Pancreas (tissue), 10 donors: ENCODE data around the gene PTGR2. TPM values are rescaled to one million over a fixed set of nuclear protein-coding genes. Genes with fewer than 3 reads are reported as not detected.
"Not testable (repeated sequence)": the region's sequence is repeated elsewhere in the genome, so short reads cannot be mapped to it uniquely, and the experiment has no call there.

ENCODE experiments used
- ATAC-seq, 4 donors: fragments of 200-7000 bp; cut with Tn5 transposase; one replicate each; pipeline versions ENCODE4 v1.8.0 to v1.9.1; 2020; ENCODE audit warnings: mild to moderate bottlenecking in 4 of 4, moderate library complexity in 4 of 4
- DNase-seq, 6 donors: peaks; one replicate each; pipeline ENCODE4 v3.0.0-alpha.2; 2020
- FAIRE-seq: peaks from 2 replicates; lab custom pipeline; 2012; peaks lifted over from hg19 to GRCh38; lab: Jason Lieb, UNC
- H3K27ac ChIP-seq, 4 donors: fragments of 200-600 bp; sonication (generic); 1 replicate in 3 of 4; 2 replicates in 1 of 4; pipeline versions ENCODE4 v1.5.0 to v1.8.0; 2020
- H3K27me3 ChIP-seq, 4 donors: fragments of 200-600 bp; one replicate each; pipeline ENCODE4 v1.8.0; 2021
- H3K36me3 ChIP-seq, 3 donors: fragments of 200-600 bp; sonication (generic) in 1 of 3; one replicate each; pipeline versions ENCODE4 v1.5.0 to v1.8.0; 2020 to 2021
- H3K4me1 ChIP-seq, 3 donors: fragments of 200-600 bp; one replicate each; pipeline ENCODE4 v1.8.0; 2021
- H3K4me3 ChIP-seq, 4 donors: fragments of 200-600 bp; sonication (generic) in 2 of 4; one replicate each; pipeline versions ENCODE4 v1.5.0 to v1.8.0; 2020 to 2021
- H3K9me3 ChIP-seq, 4 donors: fragments of 200-600 bp; one replicate each; pipeline ENCODE4 v1.8.0; 2021
- WGBS, 2 donors: extraction: QIAGEN DNeasy Blood & Tissue Kit; methylation state at CpG; one replicate each; pipeline ENCODE4 v1.1.7; 2013; 5-methylcytosine and 5-hydroxymethylcytosine counted together
- intact Hi-C, 3 donors: fragments of 100-400 bp; cut with DNase I; formaldehyde crosslinking; loops; one replicate each; pipeline versions ENCODE4 v1.11.1 to v1.14.2; 2022
- polyA plus RNA-seq, 2 donors: library from polyadenylated mRNA; stranded (reverse); fragments of 200-250 nt; gene quantifications; one replicate each; pipeline ENCODE4 v1.2.3, GENCODE V29; 2013
- total RNA-seq, 6 donors: library from RNA; stranded (reverse); fragmentation: NEBNext Ultra II Directional in 4 of 6; extraction: Animal tissue kit (Norgen Biotek cat#: 25700) in 4 of 6; gene quantifications; one replicate each; pipeline versions ENCODE4 v1.2.1 to v1.2.4, GENCODE V29; 2021 to 2023
- TF ChIP-seq, protein P1 (sequence below), 4 donors: fragments of 200-600 bp; sonication (generic) in 3 of 4; IDR thresholded peaks; one replicate each; pipeline versions ENCODE4 v1.5.0 to v1.8.0; 2021; ENCODE audit warnings: antibody characterized with exemption in 4 of 4
- donor health status: healthy with polysubstance abuse.
- donor health status: DM: no; HTN: no; CAD: no; lungs with moderate emphysema.
- donor health status: DM: no; HTN: no; CAD: no.
- donor health status: control.
- donor health status: control.
- donor health status: Bipolar disorder and iron deficiency.
- donor health status: DM: yes; HTN: yes; CAD: no.
- donor health status: DM: no; HTN: no; CAD: no.
- donor health status: DM: no; HTN: no; CAD: no.
- donor health status: DM: yes; HTN: yes; CAD: no.

PTGR2 gene
- total and polyA plus RNA-seq, 8 donors: 3.5 to 7.2 (median 5.2) TPM

GRCh38 chr14:73896521-73896920 is 44.9 kb downstream of the PTGR2 start:
- Histone ChIP-seq H3K27ac (no peak overlapping the region), H3K4me1 (no peaks in the 10 kb centered on the region), H3K27me3 (no peaks in the 10 kb centered on the region), H3K9me3 (no peaks in the 10 kb centered on the region), H3K36me3 (peaks cover 0 to 57% (median 31%) of the 10 kb centered on the region in 3 donors), H3K4me3 (no peak overlapping the region)
- FAIRE-seq: no peak
- TF ChIP-seq, protein P1, sequence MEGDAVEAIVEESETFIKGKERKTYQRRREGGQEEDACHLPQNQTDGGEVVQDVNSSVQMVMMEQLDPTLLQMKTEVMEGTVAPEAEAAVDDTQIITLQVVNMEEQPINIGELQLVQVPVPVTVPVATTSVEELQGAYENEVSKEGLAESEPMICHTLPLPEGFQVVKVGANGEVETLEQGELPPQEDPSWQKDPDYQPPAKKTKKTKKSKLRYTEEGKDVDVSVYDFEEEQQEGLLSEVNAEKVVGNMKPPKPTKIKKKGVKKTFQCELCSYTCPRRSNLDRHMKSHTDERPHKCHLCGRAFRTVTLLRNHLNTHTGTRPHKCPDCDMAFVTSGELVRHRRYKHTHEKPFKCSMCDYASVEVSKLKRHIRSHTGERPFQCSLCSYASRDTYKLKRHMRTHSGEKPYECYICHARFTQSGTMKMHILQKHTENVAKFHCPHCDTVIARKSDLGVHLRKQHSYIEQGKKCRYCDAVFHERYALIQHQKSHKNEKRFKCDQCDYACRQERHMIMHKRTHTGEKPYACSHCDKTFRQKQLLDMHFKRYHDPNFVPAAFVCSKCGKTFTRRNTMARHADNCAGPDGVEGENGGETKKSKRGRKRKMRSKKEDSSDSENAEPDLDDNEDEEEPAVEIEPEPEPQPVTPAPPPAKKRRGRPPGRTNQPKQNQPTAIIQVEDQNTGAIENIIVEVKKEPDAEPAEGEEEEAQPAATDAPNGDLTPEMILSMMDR (IDR thresholded peaks at IDR 0.05): no peak
- WGBS, 2 donors: 84 to 94% methylated on average over 1 of the region's 1 CpG
- intact Hi-C loops: no loop called here
- no peak for ATAC-seq
- no peak for DNase-seq

DNA sequence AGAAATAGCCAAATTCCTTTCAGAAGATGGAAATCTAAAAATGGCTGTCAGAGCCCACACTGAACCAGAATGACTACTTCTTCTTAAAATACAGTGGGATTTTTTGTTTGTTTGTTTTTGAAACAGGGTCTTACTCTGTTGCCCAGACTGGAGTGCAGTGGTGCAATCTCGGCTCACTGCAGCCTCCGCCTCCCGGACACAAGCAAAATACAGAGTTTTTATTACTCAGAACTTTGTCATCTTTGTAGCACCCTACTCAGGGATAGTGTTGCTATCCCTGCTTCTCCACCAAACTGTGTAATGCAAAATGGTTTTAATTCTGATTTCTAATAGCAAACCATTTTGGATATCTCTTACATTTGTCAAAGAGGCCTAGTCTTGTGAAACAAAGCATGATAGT is 51.4 kb downstream of the PTGR2 start:
- H3K4me1 ChIP-seq: no peaks in the 10 kb centered on the region
- peaks cover 4 to 47% (median 11%) of the 10 kb centered on the region in 3 donors for H3K36me3 ChIP-seq
- 75 to 80% methylated on average over 3 of the region's 3 CpGs for WGBS, 2 donors
- no peak for ATAC-seq
- H3K27ac ChIP-seq: no peak overlapping the region
- H3K27me3 ChIP-seq: no peaks in the 10 kb centered on the region
- TF ChIP-seq, protein P1 (IDR thresholded peaks at IDR 0.05): no peak
- H3K4me3 ChIP-seq: no peak overlapping the region
- DNase-seq: no peak
- no peak for FAIRE-seq
- H3K9me3 ChIP-seq: no peaks in the 10 kb centered on the region
- intact Hi-C loops: no loop called here

DNA sequence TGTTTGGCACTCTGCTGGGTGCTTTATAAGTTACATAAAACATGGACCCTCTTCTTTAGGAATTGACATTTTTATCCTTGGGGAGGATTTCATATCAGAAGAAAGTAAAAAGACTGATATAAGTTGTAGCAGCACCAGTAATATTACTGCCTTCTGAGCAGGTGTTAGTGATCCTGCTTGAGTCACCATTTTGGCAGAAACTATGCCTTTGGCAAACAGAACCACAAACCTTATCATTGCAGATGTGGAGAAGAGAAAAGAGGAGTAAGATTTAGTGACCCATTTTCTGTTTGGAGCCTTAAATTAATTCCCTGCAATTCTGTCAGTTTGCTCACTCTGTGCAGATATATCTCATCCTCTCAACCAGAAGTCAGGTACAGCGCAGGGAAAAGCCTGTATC is 58.0 kb downstream of the PTGR2 start:
- FAIRE-seq (no peak), DNase-seq (no peak), ATAC-seq (peak in 1 of 4 donors; percentile 42)
- Histone ChIP-seq H3K27ac (no peak overlapping the region), H3K9me3 (no peaks in the 10 kb centered on the region), H3K4me3 (no peak overlapping the region), H3K27me3 (no peaks in the 10 kb centered on the region), H3K4me1 (peaks cover 0 to 5% (median 0%) of the 10 kb centered on the region in 3 donors), H3K36me3 (peaks cover 4 to 24% (median 16%) of the 10 kb centered on the region in 3 donors)
- 98 to 99% methylated on average over 1 of the region's 1 CpG for WGBS, 2 donors
- intact Hi-C loops: no loop called here
- TF ChIP-seq, protein P1 (IDR thresholded peaks at IDR 0.05): no peak

GRCh38 chr14:73913256-73913655 is 61.6 kb downstream of the PTGR2 start:
- no peak for FAIRE-seq
- intact Hi-C loops: no loop called here
- Histone ChIP-seq H3K4me1 (peaks cover 0 to 5% (median 0%) of the 10 kb centered on the region in 3 donors), H3K9me3 (no peaks in the 10 kb centered on the region), H3K36me3 (peaks cover 0 to 15% (median 5%) of the 10 kb centered on the region in 3 donors), H3K27me3 (no peaks in the 10 kb centered on the region), H3K4me3 (no peak overlapping the region), H3K27ac (no peak overlapping the region)
- no peak for ATAC-seq
- TF ChIP-seq, protein P1 (IDR thresholded peaks at IDR 0.05): no peak
- no peak for DNase-seq
- 52 to 61% methylated on average over 3 of the region's 3 CpGs for WGBS, 2 donors

DNA sequence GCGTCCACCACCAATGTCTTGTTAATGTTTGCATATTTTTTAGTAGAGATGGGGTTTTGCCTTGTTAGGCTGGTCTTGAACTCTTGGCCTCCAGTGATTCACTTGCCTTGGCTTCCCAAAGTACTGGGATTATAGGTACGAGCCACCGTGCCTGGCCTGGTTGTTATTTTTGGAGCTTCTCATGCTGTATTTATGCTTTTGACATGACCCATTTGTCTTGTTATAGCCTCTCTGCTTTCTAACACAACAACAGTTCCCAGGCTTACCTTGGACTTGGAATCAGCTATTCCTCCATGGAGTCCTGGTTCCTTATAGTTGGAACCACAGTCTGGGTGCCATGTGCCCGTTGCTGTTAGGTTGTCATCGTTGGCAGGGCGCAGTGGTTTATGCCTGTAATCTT is 64.7 kb downstream of the PTGR2 start:
- DNase-seq (no peak), ATAC-seq (no peak), FAIRE-seq (no peak)
- Histone ChIP-seq H3K27ac (no peak overlapping the region), H3K27me3 (no peaks in the 10 kb centered on the region), H3K4me1 (peaks cover 0 to 5% (median 0%) of the 10 kb centered on the region in 3 donors), H3K4me3 (no peak overlapping the region), H3K9me3 (no peaks in the 10 kb centered on the region), H3K36me3 (peaks cover 0 to 11% (median 3%) of the 10 kb centered on the region in 3 donors)
- WGBS, 2 donors: 92 to 98% methylated on average over 6 of the region's 6 CpGs
- TF ChIP-seq, protein P1 (IDR thresholded peaks at IDR 0.05): no peak
- intact Hi-C loops: no loop called here

- 95% methylated on average over 2 of the region's 2 CpGs for WGBS, 2 donors
- H3K27ac ChIP-seq, DNase-seq, H3K4me1 ChIP-seq, H3K27me3 ChIP-seq, FAIRE-seq, H3K4me3 ChIP-seq, ATAC-seq, H3K9me3 ChIP-seq, intact Hi-C loops: not testable (repeated sequence)
- peaks cover 12 to 41% (median 15%) of the 10 kb centered on the region in 3 donors for H3K36me3 ChIP-seq
Measured at GRCh38 chr14:73919457-73919856, 67.8 kb downstream of the PTGR2 start.
